ENCODE measurements around the gene VPREB3.

Gene VPREB3

DNA sequence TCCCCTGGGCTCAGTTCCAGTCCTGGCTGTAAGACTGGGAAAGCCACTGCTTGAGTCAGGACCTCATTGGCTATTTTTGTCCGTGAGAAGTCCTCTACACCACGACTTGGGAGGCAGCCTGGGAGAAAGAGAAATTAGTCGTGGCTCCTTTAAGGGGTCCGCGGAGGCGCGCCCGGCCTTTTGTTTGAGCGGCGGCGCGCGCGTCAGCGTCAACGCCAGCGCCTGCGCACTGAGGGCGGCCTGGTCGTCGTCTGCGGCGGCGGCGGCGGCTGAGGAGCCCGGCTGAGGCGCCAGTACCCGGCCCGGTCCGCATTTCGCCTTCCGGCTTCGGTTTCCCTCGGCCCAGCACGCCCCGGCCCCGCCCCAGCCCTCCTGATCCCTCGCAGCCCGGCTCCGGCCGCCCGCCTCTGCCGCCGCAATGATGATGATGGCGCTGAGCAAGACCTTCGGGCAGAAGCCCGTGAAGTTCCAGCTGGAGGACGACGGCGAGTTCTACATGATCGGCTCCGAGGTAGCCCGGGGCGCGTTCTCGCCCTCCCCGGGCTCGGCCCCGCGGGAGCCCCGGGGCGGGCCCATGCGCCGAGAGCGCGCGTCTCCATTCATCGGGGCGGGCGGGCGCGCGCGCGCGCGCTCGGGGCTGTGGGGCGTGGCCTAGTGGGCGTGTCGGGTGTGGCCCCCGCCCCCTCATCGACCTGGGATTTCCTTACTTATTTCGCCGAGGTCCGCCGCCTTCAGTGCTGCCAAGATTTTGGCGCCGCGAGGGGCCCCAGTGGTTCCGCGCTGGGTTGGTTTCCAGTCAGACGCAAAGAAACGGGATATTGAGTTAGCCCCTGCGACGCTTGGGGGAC lies 32.8 kb upstream of the VPREB3 start, which contains the start of gene SMARCB1:
Gene SMARCB1 (plus strand): TSS at position 215 of the 848 bp plus-strand sequence. CDS start 204 bp downstream, at position 419.
- peak within 1 kb of the TSS; percentile 85 for H3K27ac ChIP-seq (ENCODE audit: poor library complexity, severe bottlenecking)
- peaks cover 34% of the 10 kb centered on the region for H3K36me3 ChIP-seq (ENCODE audit: low read depth)
- no peaks in the 10 kb centered on the region for H3K9me3 ChIP-seq (ENCODE audit: severe bottlenecking)
- peak within 1 kb of the TSS; percentile 92 for H3K4me3 ChIP-seq (ENCODE audit: severe bottlenecking)
- ATAC-seq (ENCODE audit: low read depth) (peak; percentile 72), DNase-seq (ENCODE audit: low spot score) (peak; percentile 87)
- H3K4me1 ChIP-seq (ENCODE audit: insufficient read depth, poor library complexity, severe bottlenecking) = peaks cover 1% of the 10 kb centered on the region
- H3K27me3 ChIP-seq (ENCODE audit: insufficient read depth, poor library complexity, severe bottlenecking) = no peaks in the 10 kb centered on the region
- no peak for TF ChIP-seq CTCF (IDR thresholded peaks at IDR 0.05; ENCODE audit: poor library complexity, severe bottlenecking)

- Histone ChIP-seq H3K9me3 (ENCODE audit: severe bottlenecking) (no peaks in the 10 kb centered on the region), H3K4me3 (ENCODE audit: severe bottlenecking) (peak overlapping the region; percentile 92), H3K4me1 (ENCODE audit: insufficient read depth, poor library complexity, severe bottlenecking) (peaks cover 8% of the 10 kb centered on the region), H3K36me3 (ENCODE audit: low read depth) (peaks cover 27% of the 10 kb centered on the region), H3K27me3 (ENCODE audit: insufficient read depth, poor library complexity, severe bottlenecking) (no peaks in the 10 kb centered on the region), H3K27ac (ENCODE audit: poor library complexity, severe bottlenecking) (peak overlapping the region; percentile 85)
- ATAC-seq (ENCODE audit: low read depth) (no peak), DNase-seq (ENCODE audit: low spot score) (no peak)
- TF ChIP-seq CTCF (IDR thresholded peaks at IDR 0.05; ENCODE audit: poor library complexity, severe bottlenecking) = no peak
These were observed 32.1 kb upstream of the VPREB3 start for GRCh38 chr22:23786261-23786710.

GRCh38 chr22:23784215-23784732 lies 30.0 kb upstream of the VPREB3 start:
- no peaks in the 10 kb centered on the region for H3K27me3 ChIP-seq (ENCODE audit: insufficient read depth, poor library complexity, severe bottlenecking)
- no peak overlapping the region for H3K27ac ChIP-seq (ENCODE audit: poor library complexity, severe bottlenecking)
- no peak overlapping the region for H3K4me3 ChIP-seq (ENCODE audit: severe bottlenecking)
- ATAC-seq (ENCODE audit: low read depth) (no peak), DNase-seq (ENCODE audit: low spot score) (no peak)
- no peaks in the 10 kb centered on the region for H3K9me3 ChIP-seq (ENCODE audit: severe bottlenecking)
- peaks cover 11% of the 10 kb centered on the region for H3K4me1 ChIP-seq (ENCODE audit: insufficient read depth, poor library complexity, severe bottlenecking)
- no peak for TF ChIP-seq CTCF (IDR thresholded peaks at IDR 0.05; ENCODE audit: poor library complexity, severe bottlenecking)
- peaks cover 9% of the 10 kb centered on the region for H3K36me3 ChIP-seq (ENCODE audit: low read depth)

- Histone ChIP-seq H3K27ac (ENCODE audit: poor library complexity, severe bottlenecking) (no peak overlapping the region), H3K4me1 (ENCODE audit: insufficient read depth, poor library complexity, severe bottlenecking) (peaks cover 11% of the 10 kb centered on the region), H3K9me3 (ENCODE audit: severe bottlenecking) (no peaks in the 10 kb centered on the region), H3K27me3 (ENCODE audit: insufficient read depth, poor library complexity, severe bottlenecking) (no peaks in the 10 kb centered on the region), H3K36me3 (ENCODE audit: low read depth) (peaks cover 3% of the 10 kb centered on the region; the same call in 1 of the 2 replicates), H3K4me3 (ENCODE audit: severe bottlenecking) (no peak overlapping the region)
- ATAC-seq (ENCODE audit: low read depth) = no peak
- no peak for DNase-seq (ENCODE audit: low spot score)
- TF ChIP-seq CTCF (IDR thresholded peaks at IDR 0.05; ENCODE audit: poor library complexity, severe bottlenecking) = no peak
These were observed 29.3 kb upstream of the VPREB3 start for GRCh38 chr22:23783265-23784150.
